ENCODE measurements around the gene PSTPIP1.

PSTPIP1 gene

DNA sequence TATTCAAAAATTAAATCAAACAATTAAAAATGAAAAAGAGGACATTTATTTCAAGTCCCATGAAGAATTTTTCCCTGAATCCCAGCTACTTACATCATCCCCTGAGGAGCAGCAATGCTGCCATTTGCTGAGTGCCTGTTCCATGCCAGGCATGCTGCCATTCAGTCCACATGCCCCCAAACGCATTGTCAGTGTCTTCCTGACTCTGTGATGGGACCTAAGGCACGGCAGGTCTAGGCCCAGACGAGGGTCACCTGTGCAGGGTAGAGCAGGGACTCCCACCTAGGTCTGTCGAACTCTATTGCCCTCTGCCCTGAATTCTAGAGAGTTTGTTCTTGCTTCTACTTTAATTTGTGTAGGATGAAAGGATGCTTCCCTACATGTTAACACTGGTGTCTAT is 7.0 kb downstream of the PSTPIP1 start:
- DNase-seq, result no peak

DNA sequence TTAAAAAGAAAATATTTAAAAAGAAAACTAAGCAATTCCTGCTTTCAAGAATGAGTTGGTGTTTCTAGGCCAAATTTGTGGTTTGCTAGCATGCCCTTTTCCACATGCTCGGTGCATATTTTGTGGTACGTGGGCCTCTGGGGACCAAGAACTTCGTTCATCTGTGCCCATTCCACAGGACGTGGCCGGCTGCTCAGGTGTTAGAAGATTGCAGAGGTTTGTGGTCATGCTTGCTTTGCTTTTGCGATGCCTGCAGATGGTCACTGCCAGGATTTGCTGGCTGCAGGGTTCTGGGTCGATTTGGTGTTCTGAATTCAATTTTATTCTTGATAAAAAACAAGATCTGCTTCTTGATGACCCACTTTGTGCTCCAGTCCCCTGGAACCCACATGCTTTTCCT is 7.5 kb downstream of the PSTPIP1 start:
- no peak for DNase-seq

DNA sequence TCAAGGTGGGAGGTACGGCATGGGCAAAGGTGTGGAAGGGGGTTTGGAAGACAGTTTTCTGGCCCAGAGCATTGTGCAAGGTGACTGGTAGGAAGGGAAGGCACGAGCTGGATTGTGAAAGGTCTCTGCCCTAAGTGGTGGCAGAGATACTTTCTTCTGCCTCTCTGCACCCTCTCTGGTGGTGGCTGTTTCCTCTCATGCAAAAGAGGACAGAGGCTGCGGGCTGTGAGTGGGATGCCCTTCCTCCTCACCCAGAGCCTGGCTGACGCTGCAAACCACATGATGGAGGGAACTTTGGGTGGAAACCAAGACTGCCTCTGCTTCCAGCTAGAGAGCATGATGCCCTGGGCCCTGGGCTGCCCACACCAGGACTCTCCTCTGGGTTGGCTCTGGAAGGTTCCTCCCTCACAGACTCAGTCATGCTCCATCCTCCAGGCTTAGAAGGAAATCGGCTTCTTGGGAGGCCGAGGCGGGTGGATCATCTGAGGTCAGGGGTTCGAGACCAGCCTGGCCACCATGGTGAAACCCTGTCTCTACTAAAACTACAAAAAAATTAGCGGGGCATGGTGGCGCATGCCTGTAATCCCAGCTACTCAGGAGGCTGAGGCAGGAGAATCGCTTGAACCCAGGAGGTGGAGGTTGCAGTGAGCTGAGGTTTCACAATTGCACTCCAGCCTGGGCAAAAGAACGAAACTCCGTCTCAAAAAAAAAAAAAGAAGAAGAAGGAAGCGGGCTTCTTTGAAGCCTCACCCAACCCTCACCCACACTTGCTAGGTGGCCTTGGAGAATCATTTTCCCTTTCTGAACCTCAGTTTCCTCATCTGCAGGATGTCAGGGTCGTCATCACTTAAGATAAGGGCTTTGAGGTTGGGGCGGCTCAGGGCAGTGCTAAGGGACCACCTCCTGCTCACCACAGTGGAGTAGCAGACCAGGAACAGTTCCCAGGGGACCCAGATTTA is 8.3 kb downstream of the PSTPIP1 start:
- DNase-seq, result peak; percentile 10

DNA sequence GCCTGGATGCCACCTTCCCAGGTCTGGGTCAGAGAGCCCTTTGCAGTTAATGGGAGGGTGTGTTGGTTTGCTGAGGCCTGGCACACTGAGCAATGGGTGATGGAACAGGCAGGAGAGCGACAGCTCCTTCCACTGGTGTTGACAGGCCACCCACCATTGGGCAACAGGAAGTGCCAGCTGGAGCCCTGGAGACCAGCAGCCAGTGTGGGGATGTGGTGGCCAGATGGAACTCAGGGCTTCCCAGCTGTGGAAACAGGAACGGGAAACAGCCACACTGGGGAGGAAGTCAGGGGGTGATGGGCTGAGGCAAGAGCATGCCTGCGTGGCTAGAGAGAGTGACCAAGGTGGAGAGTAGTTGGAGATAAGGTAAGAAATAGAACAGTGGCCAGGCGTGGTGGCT is 9.3 kb downstream of the PSTPIP1 start:
- DNase-seq, result peak; percentile 17

DNA sequence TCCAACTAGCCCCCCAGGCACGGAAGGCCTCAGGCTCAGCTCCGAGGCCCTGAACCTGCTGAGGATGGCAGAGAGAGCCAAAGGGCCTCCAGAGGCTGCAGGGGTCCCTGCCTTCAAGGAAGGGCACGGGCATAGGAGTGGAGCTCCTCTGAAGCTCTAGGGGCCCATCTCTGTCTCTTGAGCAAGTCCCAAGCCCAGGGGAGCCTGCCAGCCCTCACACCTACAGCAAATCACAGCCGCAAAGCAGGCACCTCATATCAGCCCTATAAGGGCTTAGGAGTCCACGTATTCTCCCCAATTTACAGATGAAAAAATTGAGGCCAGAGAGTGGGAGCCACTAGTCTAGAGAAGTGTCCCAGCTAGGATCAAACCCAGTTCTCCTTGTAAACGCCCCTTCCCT is 14.2 kb downstream of the PSTPIP1 start:
- no peak for DNase-seq

DNA sequence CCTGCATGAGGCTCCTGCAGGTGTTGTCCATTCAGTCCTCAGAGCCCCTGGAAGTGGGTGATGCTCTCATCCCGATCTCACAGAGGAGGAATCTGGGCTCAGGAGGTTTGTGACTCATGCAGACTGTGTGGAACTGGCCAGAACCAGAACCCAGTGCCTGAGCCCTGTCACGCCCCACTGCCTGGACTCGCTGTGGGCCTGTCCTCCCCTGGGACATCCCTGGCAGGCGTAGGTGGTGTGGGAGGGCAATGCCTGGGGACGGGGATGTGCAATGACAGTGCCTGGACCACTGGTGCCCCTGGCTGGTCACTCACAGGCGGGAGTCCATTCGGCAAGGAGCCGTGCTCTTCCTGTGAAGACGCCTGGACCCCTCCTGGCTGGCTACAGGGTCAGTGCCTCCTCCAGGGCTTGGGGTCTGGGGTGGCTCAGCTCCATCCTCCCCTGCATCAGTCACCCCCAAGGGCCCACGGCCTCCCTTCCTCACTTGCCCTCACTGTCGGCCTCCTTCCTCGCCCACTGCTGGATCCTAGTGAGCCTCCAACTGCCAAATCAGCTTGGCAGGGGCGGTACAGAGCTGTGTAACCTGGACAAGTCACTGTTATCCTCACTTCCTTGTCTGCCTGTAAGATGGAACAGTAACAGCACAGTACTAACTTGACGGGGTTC is 14.9 kb downstream of the PSTPIP1 start:
- no peak for DNase-seq

DNA sequence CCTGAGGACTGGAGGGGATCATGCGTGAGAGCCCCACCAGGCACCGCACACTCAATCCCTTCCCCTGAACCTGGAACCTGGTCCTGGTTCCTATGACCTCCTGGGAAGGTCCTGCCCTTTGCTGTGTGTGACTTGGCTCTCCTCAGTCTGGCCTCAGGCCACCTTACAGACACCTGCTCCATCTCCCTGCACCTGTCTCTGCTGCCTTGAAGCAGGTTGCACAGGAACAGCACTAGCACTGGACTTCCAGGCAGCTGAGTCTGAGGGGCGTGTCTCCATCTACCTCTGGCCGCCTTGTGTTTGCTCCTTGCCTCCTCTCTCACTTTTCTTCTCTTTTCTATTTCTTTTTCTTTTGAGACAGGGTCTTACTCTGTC is 15.4 kb downstream of the PSTPIP1 start:
- no peak for DNase-seq

DNA sequence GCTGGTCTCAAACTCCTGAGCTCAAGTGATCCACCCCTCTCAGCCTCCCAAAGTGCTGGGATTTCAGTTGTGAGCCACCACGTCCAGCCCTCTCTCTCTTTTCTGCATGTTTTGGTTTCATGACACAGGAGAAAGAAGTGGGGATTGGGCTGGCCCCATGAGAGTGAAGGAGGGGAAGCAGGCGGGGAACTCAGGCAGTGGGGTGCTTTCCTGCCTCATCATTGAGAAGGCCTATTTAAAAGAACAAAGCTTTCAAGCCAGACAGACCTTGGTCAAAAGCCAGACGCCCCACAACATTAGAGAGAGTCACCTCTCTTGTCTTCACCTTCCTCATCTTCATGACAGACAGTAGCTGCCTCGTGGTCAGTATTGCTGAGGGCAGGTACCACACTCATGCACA is 15.9 kb downstream of the PSTPIP1 start:
- DNase-seq, result no peak

DNA sequence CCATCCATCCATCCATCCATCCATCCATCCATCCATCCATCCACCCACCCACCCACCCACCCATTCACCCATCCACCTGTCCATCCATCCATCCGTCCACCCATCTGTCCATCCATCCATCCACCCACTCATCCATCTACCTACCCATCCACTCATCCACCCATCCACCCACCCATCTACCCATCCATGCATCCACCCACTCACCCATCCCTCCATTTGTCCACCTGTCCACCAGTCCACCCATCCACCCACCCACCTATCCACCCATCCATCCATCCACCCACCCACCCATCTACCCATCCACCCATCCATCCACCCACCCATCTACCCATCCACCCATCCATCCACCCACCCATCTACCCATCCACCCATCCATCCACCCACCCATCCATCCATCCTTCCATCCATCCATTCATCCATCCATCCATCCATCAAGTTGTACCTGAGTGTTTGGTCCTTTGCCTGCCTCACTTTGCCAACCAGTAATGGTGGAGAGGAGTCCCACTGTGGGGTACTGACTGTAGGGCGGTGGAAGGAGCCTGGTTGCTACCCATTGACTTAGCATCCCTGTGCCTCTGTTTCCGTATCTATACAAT is 17.3 kb downstream of the PSTPIP1 start:
- no peak for DNase-seq

DNA sequence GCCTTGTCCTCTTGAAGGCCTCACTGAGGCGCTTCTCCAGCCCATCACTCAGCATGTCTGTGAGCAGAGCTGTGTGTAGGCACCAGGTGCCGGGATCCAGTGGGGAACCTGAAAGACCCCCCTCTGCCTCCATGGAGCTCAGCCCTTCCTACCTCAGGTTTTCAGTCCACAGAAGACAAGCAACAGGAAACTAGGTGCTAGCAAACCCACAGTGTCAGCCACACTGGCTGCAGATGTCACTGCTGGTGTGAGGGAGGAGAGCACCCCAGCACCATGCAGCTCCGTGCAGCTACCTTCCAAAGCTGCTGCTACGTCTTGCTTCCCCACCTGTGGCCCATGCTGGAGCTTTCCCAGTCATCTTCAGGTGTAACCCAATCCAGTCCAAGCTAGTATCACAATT is 17.9 kb downstream of the PSTPIP1 start:
- no peak for DNase-seq

DNA sequence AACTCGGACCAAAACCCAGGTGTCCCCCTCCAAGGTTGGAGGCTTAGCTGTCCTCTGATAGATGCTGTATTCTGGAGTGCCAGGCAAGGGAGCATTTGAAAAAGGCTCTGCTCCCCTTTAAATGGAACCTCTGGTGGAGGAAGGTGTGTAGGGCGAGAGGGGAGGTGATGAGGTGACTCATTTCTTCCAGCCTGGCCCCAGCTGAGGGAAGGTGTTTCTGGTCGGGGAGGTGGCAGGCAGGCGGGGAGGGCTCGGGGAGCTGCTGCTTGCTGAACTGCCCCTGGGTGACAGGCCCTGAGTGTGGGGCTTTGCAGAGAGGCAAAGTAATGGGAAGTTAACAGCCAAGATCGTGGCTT is 18.8 kb downstream of the PSTPIP1 start:
- no peak for DNase-seq

DNA sequence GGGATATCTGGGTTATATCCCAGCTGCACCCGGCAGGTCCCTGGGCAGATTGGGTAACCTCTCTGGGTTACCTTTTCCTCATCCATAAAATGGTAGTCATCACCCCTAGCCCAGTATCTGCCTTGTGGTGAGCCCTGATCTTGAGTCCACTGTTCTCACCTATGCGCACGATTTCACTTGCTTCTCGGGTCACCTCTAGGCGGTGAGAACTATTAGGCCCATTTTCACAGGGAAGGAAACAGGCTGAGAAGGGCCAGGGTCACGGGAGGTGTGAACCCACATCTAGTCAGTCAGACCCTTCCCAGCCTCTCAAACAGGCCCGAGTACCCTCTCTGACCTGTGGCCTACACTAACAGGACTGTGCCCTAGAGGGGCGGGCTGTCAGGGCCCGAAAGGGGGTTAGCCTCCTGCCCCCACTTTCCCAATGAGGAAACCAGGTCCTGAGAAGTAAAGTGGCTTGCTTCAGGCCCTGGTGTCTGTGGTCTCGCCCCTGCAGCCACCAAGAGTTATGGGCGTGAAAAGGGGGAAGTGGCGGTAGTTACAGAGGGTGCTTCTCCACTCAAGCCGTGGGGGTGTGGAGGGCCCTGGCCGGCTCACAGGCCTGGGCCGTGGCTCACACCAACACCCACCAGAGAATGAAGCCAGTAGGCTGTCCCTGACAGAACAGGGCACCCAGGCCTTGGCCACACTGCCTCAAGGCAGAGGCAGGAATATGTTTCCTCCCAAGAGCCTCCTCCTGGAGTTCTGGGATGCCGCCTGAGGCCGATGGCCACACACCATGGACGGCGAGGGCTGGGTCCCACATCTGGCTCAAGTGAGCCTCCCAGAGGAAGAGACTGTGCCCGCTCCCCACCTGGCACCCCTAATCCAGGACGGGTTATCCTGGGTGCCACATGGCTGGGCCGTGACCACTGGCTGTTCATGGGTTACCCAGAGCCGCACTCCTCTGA is 19.5 kb downstream of the PSTPIP1 start:
- DNase-seq, result no peak

DNA sequence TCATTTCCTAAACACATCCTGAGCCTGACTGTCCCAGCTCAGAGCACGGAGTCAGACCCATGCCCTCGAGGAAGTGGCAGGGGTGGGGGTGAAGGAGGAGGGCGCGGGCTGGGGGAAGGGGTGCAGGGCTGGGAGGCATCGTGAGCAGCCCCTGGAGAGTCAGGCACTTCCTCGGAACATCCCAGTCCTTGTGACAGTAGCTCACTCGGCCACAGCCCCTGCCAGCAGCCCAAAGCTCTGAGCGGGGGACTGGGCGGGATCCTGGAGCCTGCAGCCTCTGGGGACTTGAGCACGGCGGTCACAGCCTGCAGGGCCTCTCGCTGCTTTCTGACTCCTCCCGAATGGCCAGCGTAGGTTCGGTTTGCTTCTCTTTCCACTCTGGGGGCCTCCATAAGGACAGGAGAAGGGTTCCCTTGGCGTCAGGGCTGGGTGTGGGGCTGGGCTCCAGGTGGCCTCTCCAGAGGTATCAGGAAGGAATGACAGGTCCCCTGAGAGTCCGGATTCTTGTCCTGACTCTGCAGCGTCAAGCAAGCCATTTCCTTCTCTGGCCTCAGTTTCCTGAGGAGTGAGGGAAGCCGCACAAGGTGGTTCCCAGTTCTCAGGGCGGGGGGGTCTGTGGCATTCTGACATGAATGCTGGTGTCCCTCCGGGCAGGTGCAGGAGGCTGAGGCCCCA is 20.9 kb downstream of the PSTPIP1 start:
- no peak for DNase-seq

DNA sequence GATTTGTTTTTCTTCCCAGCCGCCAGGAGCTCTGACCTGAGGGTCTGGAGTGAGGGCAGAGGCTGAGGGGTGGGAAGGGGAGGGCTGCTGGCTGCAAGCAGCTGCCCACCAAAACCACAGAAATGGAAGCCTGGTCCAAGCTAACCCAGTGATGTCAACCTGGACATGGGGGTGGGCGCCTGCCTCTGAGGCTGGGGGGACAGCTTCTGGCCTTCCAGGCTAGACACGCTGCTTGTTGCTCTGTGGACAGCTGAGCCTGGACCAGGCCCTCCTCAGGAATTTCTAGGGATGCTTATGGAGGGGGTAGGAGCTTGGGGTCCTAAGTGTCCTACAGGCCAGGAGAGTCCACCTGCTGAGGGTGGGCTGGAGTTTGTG is 21.4 kb downstream of the PSTPIP1 start:
- no peak for DNase-seq

DNA sequence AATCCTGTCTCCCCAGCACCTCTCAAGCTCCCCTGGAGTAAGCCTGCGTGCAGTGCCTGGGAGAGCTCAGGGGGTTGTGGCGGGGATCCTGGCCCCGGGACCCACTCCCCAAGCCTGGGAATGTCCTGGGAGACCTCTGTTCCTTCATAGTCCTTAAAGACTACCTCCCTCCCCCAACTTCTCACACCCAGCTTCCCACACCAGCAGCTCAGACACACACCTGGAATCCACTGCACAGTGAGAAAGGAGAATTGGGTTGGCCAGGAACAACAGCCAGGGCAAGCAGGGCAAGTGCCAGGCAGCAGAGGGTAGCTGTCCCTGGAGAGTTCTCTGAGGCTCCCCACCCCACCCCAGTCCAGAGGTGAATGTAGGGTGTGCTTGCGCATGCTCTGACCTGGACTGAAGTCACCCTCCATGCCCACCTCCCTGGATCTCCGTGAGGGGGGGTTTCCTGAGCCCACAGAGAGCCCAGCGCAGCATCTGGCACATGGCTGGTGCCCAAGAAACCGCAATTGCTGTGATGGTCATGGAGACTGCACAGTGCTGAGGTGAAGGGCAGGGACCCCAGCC is 22.2 kb downstream of the PSTPIP1 start:
- DNase-seq, result no peak

DNA sequence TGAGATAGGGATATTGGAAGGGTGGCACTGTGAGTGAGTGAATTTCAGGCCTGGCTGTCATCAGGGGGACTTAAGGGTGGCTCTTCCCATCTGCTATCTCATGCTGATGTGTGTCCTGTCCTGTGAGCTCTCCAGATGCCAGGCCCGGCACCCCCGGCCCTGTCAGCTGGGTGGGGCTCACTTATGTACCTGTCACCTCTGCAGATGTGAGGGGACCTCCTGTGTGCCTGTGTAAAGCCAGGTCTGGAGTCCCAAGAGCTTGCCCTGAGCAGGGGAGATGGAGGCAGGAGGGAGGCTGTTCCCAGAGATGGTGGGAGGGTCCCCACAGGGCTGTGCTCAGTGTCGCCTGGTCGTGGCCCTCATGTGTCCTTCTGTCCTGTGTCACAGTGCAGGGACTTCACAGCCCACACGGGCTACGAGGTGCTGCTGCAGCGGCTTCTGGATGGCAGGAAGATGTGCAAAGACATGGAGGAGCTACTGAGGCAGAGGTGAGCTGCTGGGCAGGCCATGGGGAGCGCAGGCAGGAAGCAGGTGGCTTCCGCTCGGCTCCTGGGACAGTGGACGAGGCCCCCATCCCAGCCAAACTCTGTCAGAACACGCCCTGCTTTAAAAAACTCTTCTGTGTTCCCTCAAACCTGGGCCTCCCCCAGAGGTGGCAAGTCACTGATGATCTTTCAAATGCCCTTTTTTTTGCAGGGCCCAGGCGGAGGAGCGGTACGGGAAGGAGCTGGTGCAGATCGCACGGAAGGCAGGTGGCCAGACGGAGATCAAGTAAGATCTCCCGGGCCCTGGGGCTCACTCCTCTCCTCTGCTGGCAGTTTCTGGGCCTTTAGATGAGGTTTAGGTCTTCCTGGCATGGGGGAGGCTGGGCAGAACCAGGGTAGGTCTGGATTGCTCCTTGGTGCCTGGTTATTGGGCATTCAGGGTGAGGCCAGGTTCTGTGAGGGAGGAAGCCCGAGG is 23.1 kb downstream of the PSTPIP1 start:
- no peak for DNase-seq

DNA sequence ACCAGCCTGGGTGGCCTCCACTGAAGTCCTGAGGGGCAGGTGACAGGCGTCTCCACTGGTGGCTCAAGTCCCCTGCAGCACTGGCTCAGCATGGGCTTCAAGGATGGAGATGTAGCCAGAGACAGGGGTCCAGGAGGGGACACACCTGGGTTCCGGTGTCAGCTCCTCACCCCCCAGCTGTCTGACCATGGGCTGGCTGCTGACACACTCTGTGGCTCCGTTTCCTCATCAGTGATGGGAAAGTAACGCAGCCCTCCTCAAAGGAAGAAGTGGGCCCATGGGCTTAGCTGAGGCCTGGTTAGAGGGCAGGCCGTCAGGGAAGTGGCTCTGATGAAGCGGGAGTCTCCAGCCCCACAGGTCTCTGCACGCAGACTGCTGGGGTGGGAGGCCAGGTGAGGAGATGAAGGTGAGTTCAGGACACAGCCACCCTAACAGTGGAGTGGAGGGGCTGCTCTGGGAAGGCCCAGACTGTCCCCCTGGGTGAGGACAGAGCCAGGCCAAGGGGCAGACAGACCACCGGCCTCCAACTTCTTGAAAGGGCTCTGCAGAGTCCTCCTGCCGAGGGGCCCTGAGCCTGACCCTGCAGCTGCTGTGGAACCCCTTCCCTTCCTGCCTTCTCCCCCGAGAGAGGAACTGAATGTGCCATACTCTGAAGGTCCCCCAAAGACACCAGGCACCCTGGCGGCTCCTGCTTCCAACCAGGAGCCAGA is 24.0 kb downstream of the PSTPIP1 start:
- no peak for DNase-seq

DNA sequence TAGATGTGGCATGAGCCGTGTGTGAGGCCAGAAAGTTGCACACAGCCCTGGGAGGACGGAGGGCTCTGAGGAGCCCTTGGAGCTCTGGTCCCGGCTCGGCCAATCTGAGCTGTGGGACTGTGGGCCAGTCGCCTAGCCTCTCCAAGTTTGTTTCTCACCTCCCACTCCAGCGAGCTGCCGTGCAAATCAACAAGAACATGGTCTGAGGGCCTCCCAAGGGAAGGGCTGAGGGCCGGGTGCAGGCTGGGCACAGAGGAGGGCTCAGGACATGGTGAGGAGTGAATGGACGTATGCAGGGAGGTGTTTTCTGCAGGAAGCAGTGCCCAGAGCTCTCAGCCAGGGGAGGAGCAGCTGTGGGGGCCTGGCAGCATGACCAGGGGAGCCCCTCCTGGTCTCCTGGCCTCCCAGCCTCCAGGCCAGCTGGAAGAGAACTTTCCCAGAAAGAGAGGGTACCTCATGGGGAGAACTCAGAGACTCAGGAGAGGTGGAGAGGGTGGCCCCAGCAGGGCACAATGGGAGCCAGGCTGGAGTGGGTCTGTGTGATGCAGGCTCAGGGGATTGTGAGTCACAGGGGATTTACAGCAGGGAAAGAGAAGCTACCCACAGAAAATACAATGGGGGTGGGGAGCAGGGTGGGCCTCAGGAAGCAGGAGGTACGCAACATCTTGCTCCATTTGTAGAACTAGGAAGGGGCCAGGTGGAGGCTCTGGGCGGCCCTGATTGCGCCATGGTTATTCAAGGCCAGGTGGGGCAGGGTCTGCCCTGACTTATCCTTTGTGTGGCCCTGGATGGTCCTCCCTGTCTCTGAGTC is 24.8 kb downstream of the PSTPIP1 start:
- DNase-seq, result no peak
